ENCODE results near the gene SUCNR1.
A peak's percentile ranks its signal among the peaks of the same experiment; 100 is the strongest.
"Not testable (repeated sequence)": the region's sequence is repeated elsewhere in the genome, so short reads cannot be mapped to it uniquely, and the experiment has no call there.

Gene SUCNR1

GRCh38 chr3:151873398-151873797, at the start of gene SUCNR1:
SUCNR1 (plus strand) TSS chr3:151873643; CDS start chr3:151879893, 6,250 bp downstream.
- DNase-seq (ENCODE audit: low spot score) = no peak

GRCh38 chr3:151827816-151828215, 45.6 kb upstream of the SUCNR1 start:
- DNase-seq (ENCODE audit: low spot score) = no peak

- no peak for DNase-seq (ENCODE audit: low spot score)
Measured at GRCh38 chr3:151835751-151836525, 37.5 kb upstream of the SUCNR1 start.

- no peak for DNase-seq (ENCODE audit: low spot score)
Measured at GRCh38 chr3:151837057-151837456, 36.4 kb upstream of the SUCNR1 start.

GRCh38 chr3:151838574-151839312, 34.7 kb upstream of the SUCNR1 start:
- DNase-seq (ENCODE audit: low spot score) = peak; percentile 89

GRCh38 chr3:151839313-151839631, 34.2 kb upstream of the SUCNR1 start:
- DNase-seq (ENCODE audit: low spot score) = no peak

- DNase-seq (ENCODE audit: low spot score) = no peak
Measured at GRCh38 chr3:151841801-151842200, 31.6 kb upstream of the SUCNR1 start.

- no peak for DNase-seq (ENCODE audit: low spot score)
Measured at GRCh38 chr3:151843275-151843674, 30.2 kb upstream of the SUCNR1 start.

GRCh38 chr3:151845306-151845905, 28.0 kb upstream of the SUCNR1 start:
- no peak for DNase-seq (ENCODE audit: low spot score)

- DNase-seq (ENCODE audit: low spot score) = not testable (repeated sequence)
Measured at GRCh38 chr3:151850065-151850464, 23.4 kb upstream of the SUCNR1 start.

- no peak for DNase-seq (ENCODE audit: low spot score)
Measured at GRCh38 chr3:151852074-151852811, 21.2 kb upstream of the SUCNR1 start.

GRCh38 chr3:151856118-151856517, 17.3 kb upstream of the SUCNR1 start:
- no peak for DNase-seq (ENCODE audit: low spot score)

GRCh38 chr3:151856641-151857040, 16.8 kb upstream of the SUCNR1 start:
- DNase-seq (ENCODE audit: low spot score) = no peak

- DNase-seq (ENCODE audit: low spot score) = no peak
Measured at GRCh38 chr3:151859233-151859673, 14.2 kb upstream of the SUCNR1 start.

- no peak for DNase-seq (ENCODE audit: low spot score)
Measured at GRCh38 chr3:151859905-151860304, 13.5 kb upstream of the SUCNR1 start.

- no peak for DNase-seq (ENCODE audit: low spot score)
Measured at GRCh38 chr3:151863611-151864010, 9.8 kb upstream of the SUCNR1 start.

GRCh38 chr3:151864423-151865101, 8.9 kb upstream of the SUCNR1 start:
- DNase-seq (ENCODE audit: low spot score) = no peak

GRCh38 chr3:151866711-151867410, 6.6 kb upstream of the SUCNR1 start:
- no peak for DNase-seq (ENCODE audit: low spot score)

- no peak for DNase-seq (ENCODE audit: low spot score)
Measured at GRCh38 chr3:151867666-151868065, 5.8 kb upstream of the SUCNR1 start.

- no peak for DNase-seq (ENCODE audit: low spot score)
Measured at GRCh38 chr3:151869181-151869580, 4.3 kb upstream of the SUCNR1 start.
